ENCODE measurements around the gene GAS7.

GRCh38 chr17:9948928-9949327 is 249.5 kb downstream of the GAS7 start:
- TF ChIP-seq CREB1 (IDR thresholded peaks at IDR 0.05; ENCODE audit: low read depth) (no peak), TCF7 (IDR thresholded peaks at IDR 0.05; ENCODE audit: borderline replicate concordance) (no peak), REST (IDR thresholded peaks at IDR 0.05; ENCODE audit: low read depth, low read length) (no peak), NFYB (IDR thresholded peaks at IDR 0.05; ENCODE audit: insufficient read depth, low read depth, low read length) (no peak), BACH1 (IDR thresholded peaks at IDR 0.05; ENCODE audit: borderline replicate concordance) (no peak), USF1 (IDR thresholded peaks at IDR 0.05; ENCODE audit: borderline replicate concordance, extremely low read length, insufficient read depth, low read depth, low read length) (no peak), SREBF2 (IDR thresholded peaks at IDR 0.05; ENCODE audit: low read length) (no peak), HCFC1 (IDR thresholded peaks at IDR 0.05; ENCODE audit: low read length) (no peak), ETV6 (conservative IDR thresholded peaks at IDR 0.05 in 1 of 2, IDR thresholded peaks at IDR 0.05 in 1 of 2; ENCODE audit: borderline replicate concordance in 1 of 2, low read depth in 1 of 2) (no peak), ZZZ3 (IDR thresholded peaks at IDR 0.05; ENCODE audit: control insufficient read depth, insufficient read length, low read depth) (no peak), ZNF274 (IDR thresholded peaks at IDR 0.05; ENCODE audit: insufficient read depth, insufficient read length) (no peak), CTCF (IDR thresholded peaks at IDR 0.05 in 2 of 3, conservative IDR thresholded peaks at IDR 0.05 in 1 of 3; ENCODE audit: control insufficient read depth in 2 of 3, extremely low read depth in 1 of 3, insufficient read depth in 1 of 3, low read depth in 3 of 3, low read length in 3 of 3) (no peak)
